HL-60 (cell line): ENCODE measurements around the gene WNT3.

ENCODE experiments used
- DNase-seq, 2 experiments: peaks; one replicate each; pipeline ENCODE4 v3.0.0-alpha.2; 2010 to 2020; ENCODE audit warnings: low read depth in 1 of 2, low spot score in 1 of 2
- H3K27ac ChIP-seq: fragments of 250-450 bp; sonication (Bioruptor Pico); replicated peaks from 2 replicates; pipeline ENCODE4 v1.5.1; 2020; ENCODE audit warnings: mild to moderate bottlenecking, moderate library complexity
- H3K27me3 ChIP-seq: fragments of 250-450 bp; sonication (Bioruptor Pico); 2 replicates; pipeline ENCODE4 v1.5.1; 2021; ENCODE audit warnings: mild to moderate bottlenecking, moderate library complexity; ENCODE audit not compliant: insufficient read depth, poor library complexity, severe bottlenecking
- H3K4me3 ChIP-seq: replicated peaks from 2 replicates; pipeline ENCODE4 v1.5.1; 2011; ENCODE audit warnings: mild to moderate bottlenecking, control low read depth, low read length; ENCODE audit not compliant: insufficient read depth
- CTCF ChIP-seq: IDR thresholded peaks from one replicate; pipeline ENCODE4 v1.5.1; 2011; ENCODE audit warnings: low read length, control low read depth, inconsistent platforms; ENCODE audit not compliant: insufficient read depth
- GABPA ChIP-seq: IDR thresholded peaks from 2 replicates; pipeline ENCODE4 v1.6.1; 2012; ENCODE audit warnings: low read depth
- POLR2AphosphoS5 ChIP-seq: IDR thresholded peaks from 2 replicates; pipeline ENCODE4 v1.6.1; 2012; ENCODE audit warnings: low read depth
- REST ChIP-seq: IDR thresholded peaks from 2 replicates; pipeline ENCODE4 v1.6.1; 2012; ENCODE audit warnings: low read depth; ENCODE audit not compliant: insufficient replicate concordance
- SPI1 ChIP-seq: IDR thresholded peaks from 2 replicates; pipeline ENCODE4 v1.6.1; 2012; ENCODE audit warnings: low read depth, mild to moderate bottlenecking, borderline replicate concordance

The WNT3 gene

GRCh38 chr17:46766493-46767491 is 51.7 kb downstream of the WNT3 start:
- Histone ChIP-seq H3K4me3 (no peak overlapping the region), H3K27me3 (peaks cover 13% of the 10 kb centered on the region), H3K27ac (no peak overlapping the region)
- no peak for TF ChIP-seq SPI1
- no peak for TF ChIP-seq REST
- no peak for TF ChIP-seq GABPA
- no peak for TF ChIP-seq CTCF
- no peak for TF ChIP-seq POLR2AphosphoS5
- no peak for DNase-seq

- Histone ChIP-seq H3K27ac (no peak overlapping the region), H3K27me3 (peaks cover 8% of the 10 kb centered on the region), H3K4me3 (no peak overlapping the region)
- no peak for DNase-seq
- TF ChIP-seq GABPA, result no peak
- no peak for TF ChIP-seq REST
- no peak for TF ChIP-seq POLR2AphosphoS5
- no peak for TF ChIP-seq SPI1
- no peak for TF ChIP-seq CTCF
These were observed 53.0 kb downstream of the WNT3 start for GRCh38 chr17:46765453-46765852.

- TF ChIP-seq SPI1 (no peak), POLR2AphosphoS5 (no peak), GABPA (no peak), CTCF (no peak)
- no peak overlapping the region for H3K4me3 ChIP-seq
- H3K27ac ChIP-seq, result no peak overlapping the region
- DNase-seq, result no peak
- H3K27me3 ChIP-seq, result peaks cover 2% of the 10 kb centered on the region
These were observed 53.6 kb downstream of the WNT3 start for GRCh38 chr17:46764709-46765401.
